Vagina (tissue), 2 donors: ENCODE results near the gene LIMCH1.

Experiments used
- CTCF ChIP-seq, 3 experiments: fragments of 450-650 bp in 2 of 3; fragments of 200-600 bp in 1 of 3; sonication (generic) in 1 of 3; IDR thresholded peaks; one replicate each; pipeline ENCODE4 v1.5.1; 2017 to 2019; ENCODE audit warnings: antibody characterized with exemption in 3 of 3, mild to moderate bottlenecking in 2 of 3, moderate library complexity in 2 of 3
- POLR2A ChIP-seq, 2 donors: fragments of 450-650 bp; IDR thresholded peaks; one replicate each; pipeline ENCODE4 v1.6.1; 2017; ENCODE audit warnings: antibody characterized with exemption in 2 of 2, mild to moderate bottlenecking in 2 of 2, moderate library complexity in 2 of 2

DNA sequence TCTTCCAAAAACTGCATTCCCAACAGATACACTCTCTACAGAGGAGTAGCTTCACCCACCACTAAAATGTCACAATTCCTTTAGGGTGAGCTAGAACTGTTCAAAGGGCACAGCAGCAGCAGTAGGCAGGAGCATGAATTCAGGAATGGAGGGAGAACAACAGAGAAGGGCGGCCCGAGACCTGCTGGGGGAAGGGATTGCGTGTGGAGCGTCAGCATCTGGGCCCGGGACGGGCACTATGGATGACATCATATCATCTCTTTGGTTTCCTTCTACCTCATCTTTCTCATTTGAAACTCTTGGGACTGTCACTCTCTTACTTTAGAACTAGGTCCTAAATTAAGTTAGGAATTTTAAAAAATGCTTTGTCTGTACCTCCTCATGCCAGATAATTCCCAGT is 115.6 kb downstream of the LIMCH1 start:
- TF ChIP-seq CTCF (IDR thresholded peaks at IDR 0.05) (no peak), POLR2A (IDR thresholded peaks at IDR 0.05) (no peak)
